WTC11 (cell line): Measurements from ENCODE around the gene DRD2.

ENCODE experiments used
- ARID4B ChIP-seq: sonication (generic); formaldehyde crosslinking; IDR thresholded peaks from 2 replicates; pipeline ENCODE4 v1.8.0; 2023; ENCODE audit warnings: missing genetic modification reagents, mild to moderate bottlenecking, borderline replicate concordance
- ATF1 ChIP-seq: sonication (generic); formaldehyde crosslinking; IDR thresholded peaks from 2 replicates; pipeline ENCODE4 v1.8.1; 2023; ENCODE audit warnings: mild to moderate bottlenecking, moderate library complexity, missing genetic modification reagents
- ATF2 ChIP-seq: sonication (generic); formaldehyde crosslinking; IDR thresholded peaks from 2 replicates; pipeline ENCODE4 v1.8.1; 2022; ENCODE audit warnings: low read depth, missing genetic modification reagents, borderline replicate concordance
- ATF3 ChIP-seq: sonication (generic); formaldehyde crosslinking; conservative IDR thresholded peaks from 2 replicates; pipeline ENCODE4 v1.8.1; 2022; ENCODE audit warnings: mild to moderate bottlenecking, missing genetic modification reagents
- CTCF ChIP-seq: fragments of 200-600 bp; IDR thresholded peaks from 2 replicates; pipeline ENCODE4 v1.8.0; 2022; ENCODE audit warnings: antibody characterized with exemption
- ETV6 ChIP-seq: sonication (generic); formaldehyde crosslinking; IDR thresholded peaks from 2 replicates; pipeline ENCODE4 v1.8.1; 2022; ENCODE audit warnings: mild to moderate bottlenecking, missing genetic modification reagents
- FOXP4 ChIP-seq: sonication (generic); formaldehyde crosslinking; IDR thresholded peaks from 2 replicates; pipeline ENCODE4 v1.8.0; 2022; ENCODE audit warnings: mild to moderate bottlenecking, missing genetic modification reagents
- IRF1 ChIP-seq: sonication (generic); formaldehyde crosslinking; IDR thresholded peaks from 2 replicates; pipeline ENCODE4 v1.8.0; 2023; ENCODE audit warnings: missing genetic modification reagents
- KAT7 ChIP-seq: sonication (generic); formaldehyde crosslinking; IDR thresholded peaks from 2 replicates; pipeline ENCODE4 v1.8.1; 2023; ENCODE audit warnings: missing genetic modification reagents, mild to moderate bottlenecking, borderline replicate concordance
- SP1 ChIP-seq: sonication (generic); formaldehyde crosslinking; conservative IDR thresholded peaks from 2 replicates; pipeline ENCODE4 v1.8.1; 2022; ENCODE audit warnings: missing genetic modification reagents

- TF ChIP-seq CTCF (no peak), ARID4B (CRISPR knock-in tag) (no peak), ETV6 (no peak), IRF1 (CRISPR knock-in tag) (no peak), ATF3 (CRISPR knock-in tag) (no peak), FOXP4 (CRISPR knock-in tag) (no peak), ATF1 (no peak), ATF2 (CRISPR knock-in tag) (no peak), SP1 (CRISPR knock-in tag) (no peak), KAT7 (CRISPR knock-in tag) (no peak)
Measured at GRCh38 chr11:113461639-113462038, 13.6 kb downstream of the DRD2 start.
